Esophagus squamous epithelium (tissue), 5 donors: Measurements from ENCODE around the gene C1QTNF1. TPM values are rescaled to one million over a fixed set of nuclear protein-coding genes. Genes with fewer than 3 reads are reported as not detected.

ENCODE experiments used
- DNase-seq: peaks from one replicate; lab custom pipeline; 2025; lab: John Stamatoyannopoulos, UW
- H3K27ac ChIP-seq, 4 donors: fragments of 200-600 bp; sonication (generic); one replicate each; pipeline ENCODE4 v1.5.1; 2016 to 2019; ENCODE audit warnings: mild to moderate bottlenecking in 1 of 4
- H3K27me3 ChIP-seq, 4 donors: fragments of 200-600 bp; sonication (generic); 1 replicate in 3 of 4; 2 replicates in 1 of 4; pipeline versions ENCODE4 v1.5.1 to v1.6.0; 2017 to 2021; ENCODE audit warnings: antibody characterized with exemption in 1 of 4
- H3K36me3 ChIP-seq, 3 donors: fragments of 200-600 bp; sonication (generic); one replicate each; pipeline ENCODE4 v1.5.1; 2016 to 2019
- H3K4me1 ChIP-seq, 3 donors: fragments of 200-600 bp; sonication (generic); one replicate each; pipeline ENCODE4 v1.5.1; 2017 to 2019
- H3K4me3 ChIP-seq, 4 donors: fragments of 200-600 bp; sonication (generic); 1 replicate in 3 of 4; 2 replicates in 1 of 4; pipeline ENCODE4 v1.5.1; 2016 to 2019; ENCODE audit warnings: mild to moderate bottlenecking in 2 of 4, moderate library complexity in 1 of 4
- H3K9me3 ChIP-seq, 3 donors: fragments of 200-600 bp; sonication (generic); one replicate each; pipeline ENCODE4 v1.5.1; 2016 to 2019
- POLR2A ChIP-seq, 4 donors: fragments of 450-650 bp; IDR thresholded peaks; one replicate each; pipeline ENCODE4 v1.6.1; 2017; ENCODE audit warnings: antibody characterized with exemption in 4 of 4, mild to moderate bottlenecking in 4 of 4, moderate library complexity in 3 of 4
- WGBS, 2 donors: methylation state at CpG; one replicate each; pipeline ENCODE4 v1.1.5; 2018; 5-methylcytosine and 5-hydroxymethylcytosine counted together
- intact Hi-C: fragments of 100-400 bp; cut with DNase I; formaldehyde crosslinking; loops from one replicate; pipeline ENCODE4 v1.15.0; 2022
- total RNA-seq, 4 donors: library from RNA; depleted of rRNA; stranded (reverse); fragments of >200 nt; gene quantifications; one replicate each; pipeline ENCODE4 v1.1.0, GENCODE V29; 2016
- TF ChIP-seq, protein P1 (sequence below), 6 experiments: fragments of 450-650 bp in 4 of 6; fragments of 200-600 bp in 2 of 6; sonication (generic) in 2 of 6; IDR thresholded peaks; one replicate each; pipeline ENCODE4 v1.5.1; 2016 to 2019; ENCODE audit warnings: antibody characterized with exemption in 6 of 6, mild to moderate bottlenecking in 4 of 6, moderate library complexity in 4 of 6
- donor health status: DM: yes; HTN: yes; CAD: no.

C1QTNF1 gene
- total RNA-seq, 4 donors from 2014 or later: 2.7 to 20.4 (median 6.8) TPM

DNA sequence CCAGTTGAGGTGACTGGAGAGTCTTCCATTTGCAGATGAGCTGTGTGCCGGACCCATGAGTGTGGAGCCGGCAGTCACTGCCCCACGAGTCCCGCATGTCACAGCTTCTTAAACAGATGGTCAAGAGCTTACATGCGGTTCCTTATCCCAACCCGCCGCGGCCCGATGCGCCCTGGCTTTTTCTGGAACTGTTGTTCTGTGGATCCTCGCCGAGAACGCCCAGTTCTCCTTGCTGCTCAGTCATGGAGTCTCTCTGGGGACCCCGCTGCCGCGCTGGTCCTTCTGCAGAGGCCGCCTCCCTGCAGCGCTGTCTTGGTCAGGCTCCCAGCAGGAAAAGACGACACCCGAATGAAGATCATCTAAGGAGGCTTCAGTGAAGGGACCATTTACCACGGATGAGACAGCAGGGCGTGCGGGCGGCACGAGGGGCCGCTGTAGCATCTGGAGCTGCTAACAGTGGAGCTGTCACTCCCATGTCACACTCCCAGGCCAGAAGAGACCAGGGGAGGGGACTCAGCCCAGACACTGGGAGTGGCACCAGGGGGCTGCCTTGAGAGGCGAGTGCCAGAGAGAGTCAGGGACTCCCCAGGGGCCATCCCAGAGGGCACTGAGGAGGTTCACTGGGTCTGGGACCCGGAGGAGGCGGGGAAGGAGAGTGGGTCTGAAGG is 33.5 kb upstream of the C1QTNF1 start:
- WGBS, 2 donors: 92 to 98% methylated on average over 10 to 16 of the region's 29 CpGs
- peaks cover 21 to 65% (median 26%) of the 10 kb centered on the region in 3 donors for H3K36me3 ChIP-seq
- TF ChIP-seq POLR2A (IDR thresholded peaks at IDR 0.05): no peak
- TF ChIP-seq, protein P1, sequence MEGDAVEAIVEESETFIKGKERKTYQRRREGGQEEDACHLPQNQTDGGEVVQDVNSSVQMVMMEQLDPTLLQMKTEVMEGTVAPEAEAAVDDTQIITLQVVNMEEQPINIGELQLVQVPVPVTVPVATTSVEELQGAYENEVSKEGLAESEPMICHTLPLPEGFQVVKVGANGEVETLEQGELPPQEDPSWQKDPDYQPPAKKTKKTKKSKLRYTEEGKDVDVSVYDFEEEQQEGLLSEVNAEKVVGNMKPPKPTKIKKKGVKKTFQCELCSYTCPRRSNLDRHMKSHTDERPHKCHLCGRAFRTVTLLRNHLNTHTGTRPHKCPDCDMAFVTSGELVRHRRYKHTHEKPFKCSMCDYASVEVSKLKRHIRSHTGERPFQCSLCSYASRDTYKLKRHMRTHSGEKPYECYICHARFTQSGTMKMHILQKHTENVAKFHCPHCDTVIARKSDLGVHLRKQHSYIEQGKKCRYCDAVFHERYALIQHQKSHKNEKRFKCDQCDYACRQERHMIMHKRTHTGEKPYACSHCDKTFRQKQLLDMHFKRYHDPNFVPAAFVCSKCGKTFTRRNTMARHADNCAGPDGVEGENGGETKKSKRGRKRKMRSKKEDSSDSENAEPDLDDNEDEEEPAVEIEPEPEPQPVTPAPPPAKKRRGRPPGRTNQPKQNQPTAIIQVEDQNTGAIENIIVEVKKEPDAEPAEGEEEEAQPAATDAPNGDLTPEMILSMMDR (IDR thresholded peaks at IDR 0.05): no peak
- no peak for DNase-seq
- H3K4me3 ChIP-seq: no peak overlapping the region
- no peak overlapping the region for H3K27ac ChIP-seq
- peaks cover 8 to 44% (median 28%) of the 10 kb centered on the region in 3 donors for H3K4me1 ChIP-seq
- no peaks in the 10 kb centered on the region for H3K27me3 ChIP-seq
- intact Hi-C loops: no loop called here
- H3K9me3 ChIP-seq: no peaks in the 10 kb centered on the region

DNA sequence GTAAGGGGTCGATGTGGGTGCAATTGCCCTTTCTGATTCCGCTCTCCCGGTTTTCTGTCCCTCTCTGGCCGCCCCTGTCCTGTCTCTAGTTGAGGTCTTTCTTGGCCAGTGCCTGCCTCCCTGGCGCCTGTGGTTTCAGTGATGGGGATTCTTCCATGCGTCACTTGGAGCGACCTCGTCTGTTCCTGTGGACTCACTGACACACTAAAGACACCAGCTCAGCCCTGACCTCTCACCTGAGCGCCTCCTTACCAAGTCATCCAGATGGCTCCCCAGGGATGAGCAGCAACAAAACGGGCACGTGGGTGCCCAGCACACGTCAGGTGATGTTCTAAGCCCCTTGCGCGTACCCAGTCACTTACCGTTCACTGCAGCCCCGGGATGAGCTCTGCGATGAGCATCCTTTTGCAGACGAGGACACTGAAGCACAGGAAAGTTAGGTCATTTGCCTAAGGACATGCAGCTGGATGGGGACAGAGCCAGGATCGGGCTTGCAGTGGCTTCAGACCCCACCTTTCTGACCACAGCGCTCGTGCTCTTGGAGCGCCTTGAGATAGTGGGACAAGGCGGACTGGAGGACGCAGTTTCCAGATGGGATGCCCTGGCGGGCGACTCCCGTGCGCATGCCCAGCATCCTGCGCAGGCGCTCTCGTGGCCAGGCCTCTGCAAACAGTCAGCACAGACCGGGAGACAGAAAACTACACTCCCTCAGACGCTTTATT is 32.8 kb upstream of the C1QTNF1 start:
- no peak for TF ChIP-seq POLR2A (IDR thresholded peaks at IDR 0.05)
- TF ChIP-seq, protein P1 (IDR thresholded peaks at IDR 0.05): no peak
- 93 to 96% methylated on average over 14 to 16 of the region's 33 CpGs for WGBS, 2 donors
- Histone ChIP-seq H3K36me3 (peaks cover 26 to 72% (median 28%) of the 10 kb centered on the region in 3 donors), H3K9me3 (no peaks in the 10 kb centered on the region), H3K4me3 (no peak overlapping the region), H3K4me1 (peaks cover 11 to 44% (median 22%) of the 10 kb centered on the region in 3 donors), H3K27me3 (no peaks in the 10 kb centered on the region), H3K27ac (no peak overlapping the region)
- DNase-seq: no peak
- intact Hi-C loops: no loop called here

DNA sequence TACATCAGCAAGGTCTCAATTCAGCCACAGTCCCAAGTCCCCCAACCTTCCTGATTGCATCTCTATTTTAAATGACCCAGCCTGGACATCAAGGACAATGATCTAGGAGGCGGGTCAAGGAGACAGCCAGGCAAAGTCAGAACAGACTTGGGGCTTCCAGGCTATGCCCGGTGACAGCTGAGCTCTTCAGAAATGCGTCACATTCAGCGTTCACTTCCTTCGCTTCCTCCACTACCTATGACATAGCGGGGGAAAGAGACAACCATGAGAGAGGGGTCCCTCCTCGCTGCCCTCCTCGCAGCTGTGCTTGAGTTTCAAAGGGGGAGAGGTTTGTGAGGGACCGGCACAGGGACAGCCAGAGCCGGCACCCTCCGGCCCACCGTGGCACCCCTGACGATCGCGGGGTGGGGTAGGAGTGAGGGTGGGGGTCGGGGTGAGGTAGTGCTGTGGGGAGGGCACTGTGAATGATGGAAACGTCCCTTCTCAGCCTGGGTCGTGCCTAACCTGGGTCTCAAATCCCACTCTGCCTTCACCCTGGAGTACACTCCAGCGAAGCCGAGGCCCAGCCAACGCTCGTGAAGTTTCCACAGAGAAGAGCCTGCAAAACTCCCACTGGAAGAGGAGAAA is 31.9 kb upstream of the C1QTNF1 start:
- Histone ChIP-seq H3K4me3 (no peak overlapping the region), H3K27ac (no peak overlapping the region), H3K9me3 (no peaks in the 10 kb centered on the region), H3K4me1 (peaks cover 12 to 44% (median 17%) of the 10 kb centered on the region in 3 donors), H3K27me3 (no peaks in the 10 kb centered on the region), H3K36me3 (peaks cover 27 to 80% (median 33%) of the 10 kb centered on the region in 3 donors)
- no peak for DNase-seq
- intact Hi-C loops: no loop called here
- WGBS, 2 donors: 92% methylated on average over 9 to 13 of the region's 22 CpGs
- TF ChIP-seq POLR2A (IDR thresholded peaks at IDR 0.05): no peak
- TF ChIP-seq, protein P1 (IDR thresholded peaks at IDR 0.05): no peak

GRCh38 chr17:78992542-78993212 is 31.3 kb upstream of the C1QTNF1 start:
- no peak overlapping the region for H3K27ac ChIP-seq
- no peaks in the 10 kb centered on the region for H3K27me3 ChIP-seq
- H3K4me1 ChIP-seq: peaks cover 11 to 44% (median 16%) of the 10 kb centered on the region in 3 donors
- H3K9me3 ChIP-seq: no peaks in the 10 kb centered on the region
- no peak for TF ChIP-seq POLR2A (IDR thresholded peaks at IDR 0.05)
- TF ChIP-seq, protein P1 (IDR thresholded peaks at IDR 0.05): no peak
- intact Hi-C loops: no loop called here
- WGBS, 2 donors: 83 to 85% methylated on average over 12 of the region's 12 CpGs
- peaks cover 32 to 86% (median 38%) of the 10 kb centered on the region in 3 donors for H3K36me3 ChIP-seq
- DNase-seq: no peak
- H3K4me3 ChIP-seq: no peak overlapping the region
